Stimulated activated naive B cell treated with anti-CD40 and anti-IgM and Interleukin-4, amounts not matched to agents 10 μg/mL and 1 μg/mL and 100 μg/mL, for 72 hours (primary cell): ENCODE measurements around the gene HOXB4.

Source experiments
- ATAC-seq, 2 donors: fragments of 150-1000 bp; cut with Tn5 transposase; replicated peaks; 2 replicates each; pipeline ENCODE4 v1.10.0; 2021; ENCODE audit warnings: moderate library complexity in 1 of 2
- DNase-seq: peaks from one replicate; pipeline ENCODE4 v3.0.0; 2021
- H3K27ac Mint-ChIP-seq: one replicate; pipeline ENCODE4 v1.8.0; 2022; ENCODE audit warnings: mild to moderate bottlenecking, mixed read lengths
- H3K27me3 Mint-ChIP-seq, 2 donors: one replicate each; pipeline ENCODE4 v1.8.0; 2022; ENCODE audit warnings: mixed read lengths in 2 of 2
- H3K36me3 Mint-ChIP-seq, 2 donors: one replicate each; pipeline ENCODE4 v1.8.0; 2022; ENCODE audit warnings: mixed read lengths in 2 of 2, mild to moderate bottlenecking in 1 of 2
- H3K4me1 Mint-ChIP-seq, 2 donors: one replicate each; pipeline ENCODE4 v1.8.0; 2022; ENCODE audit warnings: mixed read lengths in 2 of 2, mild to moderate bottlenecking in 1 of 2
- H3K4me3 Mint-ChIP-seq, 2 donors: one replicate each; pipeline ENCODE4 v1.8.0; 2022; ENCODE audit warnings: mild to moderate bottlenecking in 2 of 2, mixed read lengths in 2 of 2, moderate library complexity in 1 of 2
- H3K9me3 Mint-ChIP-seq, 2 donors: one replicate each; pipeline ENCODE4 v1.8.0; 2022; ENCODE audit warnings: mixed read lengths in 2 of 2, mild to moderate bottlenecking in 1 of 2

The HOXB4 gene

DNA sequence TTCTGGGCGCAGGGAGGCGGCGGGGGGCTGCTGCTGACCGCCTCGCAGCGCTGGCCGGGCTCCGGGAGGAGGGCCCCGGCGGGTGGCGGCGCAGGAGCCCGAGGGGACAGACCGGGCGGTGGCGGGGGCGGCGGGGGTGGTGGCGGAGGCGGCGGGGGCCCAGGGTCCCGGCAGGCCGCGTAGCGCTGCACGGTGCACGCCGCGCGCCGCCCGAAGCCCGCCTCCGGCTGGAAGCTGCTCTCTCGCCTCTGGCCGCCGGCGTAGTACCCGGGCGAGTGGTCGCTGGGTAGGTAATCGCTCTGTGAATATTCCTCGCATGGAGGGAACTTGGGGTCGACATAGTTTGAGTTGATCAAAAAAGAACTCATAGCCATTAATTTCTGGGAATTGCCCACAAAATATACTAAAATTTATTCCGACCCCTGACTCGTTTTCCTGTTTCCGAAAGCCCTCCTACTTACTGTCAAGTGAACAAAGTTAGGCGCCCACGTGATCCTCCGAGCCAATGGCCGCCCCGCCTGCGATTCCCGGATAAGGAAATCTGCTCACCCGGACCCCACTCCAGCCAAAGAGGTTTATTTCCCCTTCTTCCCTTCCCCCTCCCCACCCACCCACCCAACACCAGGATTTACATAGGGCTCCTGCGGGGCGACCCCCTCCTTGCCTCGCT is at the start of gene HOXB4:
Gene HOXB4 (minus strand): TSS at position 405 of the 670 bp plus-strand sequence. CDS start 31 bp downstream, at position 374.
- peaks cover 0 to 4% of the 10 kb centered on the region in 2 donors for H3K36me3 Mint-ChIP-seq
- H3K27me3 Mint-ChIP-seq = peaks cover 68 to 82% of the 10 kb centered on the region in 2 donors
- H3K27ac Mint-ChIP-seq = peak within 1 kb of the TSS; percentile 56
- H3K9me3 Mint-ChIP-seq = no peaks in the 10 kb centered on the region
- peak within 1 kb of the TSS; percentile 84 to 91 for H3K4me3 Mint-ChIP-seq
- no peak for DNase-seq
- ATAC-seq = peak; percentile 59 to 62
- peaks cover 27 to 64% of the 10 kb centered on the region in 2 donors for H3K4me1 Mint-ChIP-seq

DNA sequence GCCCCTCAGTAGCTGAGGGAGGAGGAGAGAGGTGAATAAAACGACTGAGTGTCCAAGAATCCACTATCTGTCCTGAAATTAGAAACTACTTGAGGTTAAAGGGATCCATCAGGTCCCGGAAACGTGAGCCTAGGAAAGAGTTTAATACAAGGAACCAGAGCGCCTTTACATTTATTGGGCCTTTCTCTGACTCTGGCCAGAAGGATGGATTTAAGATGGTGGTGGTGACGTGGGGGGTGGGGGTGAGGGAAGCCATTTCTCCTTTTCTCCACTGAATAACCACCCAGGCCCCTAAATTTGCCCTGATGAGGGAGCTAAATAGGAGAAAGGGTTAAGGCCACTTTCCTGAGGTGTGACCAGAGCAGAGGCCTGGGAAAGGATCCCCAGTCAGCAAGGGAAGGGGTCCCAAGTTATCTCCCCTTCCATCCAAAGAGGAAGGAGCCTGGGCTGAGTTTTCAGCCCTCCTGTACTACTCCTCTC is 49.0 kb upstream of the HOXB4 start:
- no peak for DNase-seq
- ATAC-seq = no peak
- Mint-ChIP-seq H3K9me3 (no peaks in the 10 kb centered on the region), H3K36me3 (no peaks in the 10 kb centered on the region), H3K4me3 (peak overlapping the region in 1 of 2 donors; percentile 78), H3K27me3 (peaks cover 74 to 92% of the 10 kb centered on the region in 2 donors), H3K27ac (no peak overlapping the region), H3K4me1 (peaks cover 9 to 19% of the 10 kb centered on the region in 2 donors)

DNA sequence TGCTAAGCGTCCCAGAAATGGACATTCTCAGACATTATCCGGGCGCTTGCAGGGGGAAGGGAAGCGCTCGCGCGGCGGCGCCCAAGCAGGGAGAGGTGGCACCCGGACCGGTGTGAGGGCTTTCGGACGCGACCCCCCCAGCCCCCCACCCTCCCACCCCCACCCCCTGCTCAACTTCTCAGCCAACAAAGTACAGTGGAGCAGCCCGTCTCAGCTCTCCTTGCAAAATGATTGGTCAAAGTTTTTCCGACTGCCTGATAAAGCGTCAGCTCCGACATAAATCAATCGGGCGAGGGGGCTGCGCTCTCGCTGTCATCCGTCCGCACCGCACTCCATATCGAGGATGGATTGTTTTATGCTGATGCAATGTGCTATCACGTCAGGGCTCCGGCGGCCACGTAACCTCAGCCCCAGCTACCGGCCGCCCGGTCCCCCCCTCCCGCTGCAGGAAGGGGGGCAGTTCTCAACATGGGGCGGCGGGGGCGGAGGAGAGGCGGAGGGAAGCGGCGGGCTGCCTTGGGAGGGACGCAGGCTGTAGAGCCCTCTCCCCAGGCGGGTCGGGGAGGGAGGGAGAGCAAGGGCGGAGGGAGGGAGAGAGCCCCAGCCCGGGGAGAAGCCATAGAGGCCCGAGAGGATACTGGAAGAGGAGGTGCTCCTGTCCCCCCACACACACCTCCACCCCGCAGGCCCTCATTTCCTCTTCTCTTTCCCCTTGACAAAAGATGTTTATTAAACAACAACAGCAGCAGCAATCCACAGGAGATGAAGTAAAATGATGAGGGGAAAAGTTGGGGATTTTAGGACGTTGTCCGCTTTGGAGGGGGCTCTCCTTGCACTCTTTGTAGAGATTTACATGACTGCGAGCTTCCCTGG is 48.3 kb upstream of the HOXB4 start, which contains the start of gene HOXB9:
Gene HOXB9 (minus strand): TSS at position 114 of the 873 bp plus-strand sequence. CDS start 89 bp downstream, at position 25.
- peak within 1 kb of the TSS; percentile 90 for H3K27ac Mint-ChIP-seq
- no peak for ATAC-seq
- peaks cover 9 to 19% of the 10 kb centered on the region in 2 donors for H3K4me1 Mint-ChIP-seq
- DNase-seq = no peak
- H3K4me3 Mint-ChIP-seq = peak within 1 kb of the TSS; percentile 78 to 89
- no peaks in the 10 kb centered on the region for H3K36me3 Mint-ChIP-seq
- no peaks in the 10 kb centered on the region for H3K9me3 Mint-ChIP-seq
- H3K27me3 Mint-ChIP-seq = peaks cover 76 to 92% of the 10 kb centered on the region in 2 donors

DNA sequence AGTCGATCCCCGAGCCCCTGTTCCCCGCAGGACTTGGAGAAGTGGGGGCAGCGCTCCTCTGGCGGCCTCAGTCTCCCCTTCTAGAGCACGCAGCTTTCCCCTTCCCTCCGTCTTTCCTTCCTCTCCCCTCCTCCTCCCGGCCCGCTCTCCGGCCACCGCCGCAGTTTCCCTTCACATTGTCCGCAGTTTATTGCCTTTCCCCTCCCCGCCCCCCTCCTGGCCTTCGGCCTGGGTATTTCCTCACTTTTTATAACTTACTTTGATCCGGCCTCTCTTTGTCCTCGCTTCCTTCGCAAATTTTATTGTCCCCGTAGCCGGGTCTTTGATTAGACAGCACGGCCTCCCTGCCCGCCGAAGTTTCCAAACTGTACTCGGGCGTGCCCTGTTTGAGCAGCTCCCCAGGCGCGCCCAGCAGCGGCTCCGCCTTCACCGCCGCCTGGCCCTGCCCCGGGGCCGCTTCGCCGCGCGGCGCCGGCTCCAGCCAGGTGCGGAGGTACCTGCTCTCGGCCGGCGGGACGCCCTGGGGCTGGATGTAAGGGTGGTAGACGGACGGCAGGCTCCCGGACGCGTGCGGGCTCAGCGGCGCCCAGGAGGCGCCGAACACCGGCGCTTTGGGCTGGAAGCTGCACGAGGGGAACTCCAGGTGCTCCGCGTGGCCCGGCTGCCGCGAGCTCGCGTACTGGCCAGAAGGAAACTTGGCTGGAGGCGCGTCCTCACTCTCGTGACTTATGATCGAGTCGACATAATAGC is 47.5 kb upstream of the HOXB4 start:
- Mint-ChIP-seq H3K4me1 (peaks cover 9 to 19% of the 10 kb centered on the region in 2 donors), H3K27me3 (peaks cover 76 to 92% of the 10 kb centered on the region in 2 donors), H3K36me3 (no peaks in the 10 kb centered on the region), H3K9me3 (no peaks in the 10 kb centered on the region), H3K4me3 (peak overlapping the region; percentile 78 to 89), H3K27ac (peak overlapping the region; percentile 90)
- peak; percentile 64 to 80 for ATAC-seq
- no peak for DNase-seq

- Mint-ChIP-seq H3K4me1 (peaks cover 9 to 20% of the 10 kb centered on the region in 2 donors), H3K9me3 (no peaks in the 10 kb centered on the region), H3K27me3 (peaks cover 74 to 94% of the 10 kb centered on the region in 2 donors), H3K36me3 (no peaks in the 10 kb centered on the region), H3K27ac (peak overlapping the region; percentile 51), H3K4me3 (peak overlapping the region; percentile 78 to 89)
- ATAC-seq (peak; percentile 24 to 29), DNase-seq (no peak)
Observed at GRCh38 chr17:48624544-48625494, 46.7 kb upstream of the HOXB4 start.

GRCh38 chr17:48624118-48624517 is 46.0 kb upstream of the HOXB4 start:
- H3K4me1 Mint-ChIP-seq = peaks cover 12 to 27% of the 10 kb centered on the region in 2 donors
- ATAC-seq = no peak
- peaks cover 74 to 94% of the 10 kb centered on the region in 2 donors for H3K27me3 Mint-ChIP-seq
- H3K36me3 Mint-ChIP-seq = no peaks in the 10 kb centered on the region
- H3K4me3 Mint-ChIP-seq = no peak overlapping the region
- no peaks in the 10 kb centered on the region for H3K9me3 Mint-ChIP-seq
- no peak for DNase-seq
- H3K27ac Mint-ChIP-seq = peak overlapping the region; percentile 51

DNA sequence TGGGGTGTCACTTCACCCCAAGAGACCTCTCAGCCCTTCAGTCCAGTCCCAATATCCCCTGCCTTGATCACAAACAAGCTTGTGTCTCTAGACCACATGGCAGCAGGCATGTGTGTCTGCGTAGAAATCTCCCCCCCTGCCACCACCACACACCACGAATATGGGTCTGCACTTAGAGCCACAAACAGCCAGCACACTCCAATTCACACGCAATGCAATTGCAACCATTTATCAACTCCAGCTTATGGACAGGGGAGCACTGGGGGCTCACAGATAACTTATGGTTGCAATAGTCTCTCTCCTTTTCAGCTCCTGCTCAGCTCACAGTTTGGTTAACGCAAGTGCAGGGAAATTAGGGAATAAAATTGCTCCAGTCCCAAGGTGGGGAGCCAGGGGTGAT is 45.4 kb upstream of the HOXB4 start:
- Mint-ChIP-seq H3K9me3 (no peaks in the 10 kb centered on the region), H3K27me3 (peaks cover 71 to 95% of the 10 kb centered on the region in 2 donors), H3K4me3 (no peak overlapping the region), H3K4me1 (peaks cover 13 to 32% of the 10 kb centered on the region in 2 donors), H3K36me3 (no peaks in the 10 kb centered on the region), H3K27ac (no peak overlapping the region)
- ATAC-seq (no peak), DNase-seq (no peak)

- no peaks in the 10 kb centered on the region for H3K36me3 Mint-ChIP-seq
- no peak overlapping the region for H3K27ac Mint-ChIP-seq
- peaks cover 17 to 38% of the 10 kb centered on the region in 2 donors for H3K4me1 Mint-ChIP-seq
- DNase-seq = no peak
- peaks cover 71 to 95% of the 10 kb centered on the region in 2 donors for H3K27me3 Mint-ChIP-seq
- ATAC-seq = no peak
- no peak overlapping the region for H3K4me3 Mint-ChIP-seq
- no peaks in the 10 kb centered on the region for H3K9me3 Mint-ChIP-seq
Observed at GRCh38 chr17:48622857-48623256, 44.7 kb upstream of the HOXB4 start.

DNA sequence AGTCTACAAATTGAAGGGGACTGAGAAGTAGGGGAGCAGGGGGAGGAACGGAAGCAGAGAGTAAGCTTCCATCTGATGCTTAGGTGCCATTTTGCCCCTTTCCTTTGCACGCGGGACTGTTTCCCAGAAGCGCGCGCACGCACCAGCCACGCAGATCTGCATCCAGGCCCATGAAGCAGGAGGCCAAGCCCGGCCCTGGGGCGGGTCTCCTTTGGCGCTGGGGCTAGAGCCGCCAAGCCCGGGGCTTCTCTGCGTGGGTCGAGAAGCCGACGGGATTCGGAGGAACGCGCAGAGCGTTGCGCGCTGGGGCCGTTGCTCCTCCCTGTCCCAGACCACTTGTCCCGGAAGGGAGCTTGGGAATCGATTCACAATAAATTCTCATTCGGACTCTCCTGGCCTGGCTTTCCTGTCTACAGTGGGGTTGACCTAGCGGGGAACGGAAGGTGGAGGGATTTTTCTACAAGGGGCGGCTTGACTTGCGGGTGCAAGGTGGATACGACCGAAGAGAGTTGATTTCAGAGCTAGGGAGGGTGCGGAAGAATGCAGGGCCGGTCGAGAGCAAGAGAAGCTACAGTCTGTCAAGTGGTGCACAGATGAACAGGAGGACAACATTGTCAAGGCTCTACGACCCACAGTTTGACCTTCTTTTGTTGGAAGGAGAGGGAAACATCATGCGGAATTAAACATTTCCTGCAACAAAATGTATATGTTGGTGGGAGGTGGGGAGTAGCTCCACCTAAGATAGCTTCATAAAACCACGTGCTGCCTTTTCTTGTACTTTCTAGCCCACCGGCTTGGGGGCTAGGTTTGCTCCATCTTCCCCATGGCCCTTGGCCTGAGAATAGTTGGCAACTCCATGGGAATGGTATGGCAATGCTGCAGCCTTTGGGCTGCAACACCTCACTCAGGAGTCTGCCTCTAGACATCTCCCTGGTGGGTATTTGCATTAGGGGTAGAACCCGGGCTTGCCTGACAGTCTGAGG is 43.6 kb upstream of the HOXB4 start:
- DNase-seq = no peak
- no peak for ATAC-seq
- peaks cover 16 to 44% of the 10 kb centered on the region in 2 donors for H3K4me1 Mint-ChIP-seq
- H3K9me3 Mint-ChIP-seq = no peaks in the 10 kb centered on the region
- H3K4me3 Mint-ChIP-seq = no peak overlapping the region
- H3K27ac Mint-ChIP-seq = no peak overlapping the region
- H3K27me3 Mint-ChIP-seq = peaks cover 73 to 95% of the 10 kb centered on the region in 2 donors
- H3K36me3 Mint-ChIP-seq = no peaks in the 10 kb centered on the region

DNA sequence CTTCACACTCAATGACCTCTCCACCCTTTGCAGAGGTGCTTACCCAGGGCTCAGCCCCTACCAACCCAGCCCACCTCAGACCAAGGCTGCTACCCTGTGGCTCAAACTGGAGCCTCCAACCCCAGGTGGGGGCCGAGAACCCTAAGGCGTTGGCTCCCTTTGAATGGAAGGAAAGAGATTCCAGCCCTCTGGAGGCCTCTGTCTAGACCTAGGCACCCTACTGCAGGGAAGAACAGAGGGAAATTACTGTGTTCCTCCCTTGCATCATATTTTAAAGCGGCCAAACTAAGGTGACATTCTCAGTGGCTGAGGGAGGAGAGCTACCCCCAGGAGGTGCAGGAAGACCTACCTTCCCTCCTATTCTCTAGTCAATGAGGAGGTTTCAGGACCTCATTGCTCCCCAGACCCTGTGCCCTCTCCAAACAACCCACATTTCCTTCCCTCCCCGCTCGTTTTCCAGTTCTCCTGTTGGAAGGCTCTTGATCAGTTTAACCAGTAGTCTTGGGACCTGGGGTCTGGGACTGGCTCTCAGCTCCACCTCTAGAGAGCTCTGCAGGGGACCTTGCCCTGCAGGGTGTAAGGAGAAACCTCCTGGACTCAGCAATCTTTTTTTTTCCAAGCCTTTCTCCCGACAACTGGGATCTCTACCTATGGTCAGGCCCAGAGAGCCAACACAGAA is 42.5 kb upstream of the HOXB4 start:
- Mint-ChIP-seq H3K27ac (no peak overlapping the region), H3K4me3 (no peak overlapping the region), H3K27me3 (peaks cover 71 to 94% of the 10 kb centered on the region in 2 donors), H3K4me1 (peaks cover 12 to 34% of the 10 kb centered on the region in 2 donors), H3K9me3 (no peaks in the 10 kb centered on the region), H3K36me3 (no peaks in the 10 kb centered on the region)
- DNase-seq (no peak), ATAC-seq (no peak)

GRCh38 chr17:48619826-48620449 is 41.8 kb upstream of the HOXB4 start:
- Mint-ChIP-seq H3K27ac (peak overlapping the region; percentile 92), H3K36me3 (peaks cover 0 to 3% of the 10 kb centered on the region in 2 donors), H3K4me1 (peaks cover 12 to 33% of the 10 kb centered on the region in 2 donors), H3K27me3 (peaks cover 74 to 96% of the 10 kb centered on the region in 2 donors), H3K9me3 (no peaks in the 10 kb centered on the region), H3K4me3 (peak overlapping the region in 1 of 2 donors; percentile 49)
- ATAC-seq (no peak), DNase-seq (no peak)
